HL-60 (cell line): ENCODE results near the gene POLR3A.

ENCODE experiments used
- CTCF ChIP-seq: IDR thresholded peaks from one replicate; pipeline ENCODE4 v1.5.1; 2011; ENCODE audit warnings: low read length, control low read depth, inconsistent platforms; ENCODE audit not compliant: insufficient read depth
- REST ChIP-seq: IDR thresholded peaks from 2 replicates; pipeline ENCODE4 v1.6.1; 2012; ENCODE audit warnings: low read depth; ENCODE audit not compliant: insufficient replicate concordance
- SPI1 ChIP-seq: IDR thresholded peaks from 2 replicates; pipeline ENCODE4 v1.6.1; 2012; ENCODE audit warnings: low read depth, mild to moderate bottlenecking, borderline replicate concordance

GRCh38 chr10:78015546-78015945 lies 13.8 kb downstream of the POLR3A start:
- TF ChIP-seq CTCF = no peak
- TF ChIP-seq SPI1 = no peak
- TF ChIP-seq REST = no peak
